LNCaP clone FGC (cell line): ENCODE data around the gene PRB4.
A peak's percentile ranks its signal among the peaks of the same experiment; 100 is the strongest.
"Not testable (repeated sequence)": the region's sequence is repeated elsewhere in the genome, so short reads cannot be mapped to it uniquely, and the experiment has no call there.

ENCODE experiments used
- DNase-seq: peaks from one replicate; pipeline ENCODE4 v3.0.0-alpha.2; 2011; ENCODE audit warnings: low read depth
- H3K4me3 ChIP-seq: 2 replicates; pipeline ENCODE4 v1.5.1; 2011; ENCODE audit warnings: mild to moderate bottlenecking, low read depth, low read length, control low read depth
- CTCF ChIP-seq: IDR thresholded peaks from 2 replicates; pipeline ENCODE4 v1.5.1; 2012; ENCODE audit warnings: mild to moderate bottlenecking; ENCODE audit not compliant: control insufficient read depth, insufficient read depth; ENCODE audit errors: extremely low read depth

Gene PRB4

GRCh38 chr12:11310336-11310735 is at the start of gene PRB4:
Gene PRB4 (minus strand): TSS chr12:11310436. CDS start chr12:11310398, 38 bp downstream.
- no peak for TF ChIP-seq CTCF
- DNase-seq = no peak
- H3K4me3 ChIP-seq = no peak within 1 kb of the TSS

DNA sequence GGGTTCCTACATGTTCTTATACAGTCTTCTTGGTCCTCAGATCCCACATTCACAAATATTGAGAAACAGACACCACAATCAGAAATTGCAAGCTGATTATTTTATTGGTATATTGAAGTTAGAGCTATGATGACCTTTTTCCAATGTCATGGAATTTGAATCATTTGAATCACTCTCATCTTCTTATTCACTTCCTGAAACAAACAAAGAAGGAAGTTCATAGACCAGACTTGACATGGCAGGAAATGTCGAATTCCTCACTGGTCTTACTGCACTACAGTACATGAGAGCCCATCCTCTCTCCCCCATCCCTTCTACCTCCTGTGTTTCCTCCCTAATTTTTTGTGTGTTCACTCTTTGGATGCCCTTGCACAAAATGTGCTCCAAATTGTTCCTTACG is 41.5 kb upstream of the PRB4 start:
- not testable (repeated sequence) for DNase-seq, H3K4me3 ChIP-seq

DNA sequence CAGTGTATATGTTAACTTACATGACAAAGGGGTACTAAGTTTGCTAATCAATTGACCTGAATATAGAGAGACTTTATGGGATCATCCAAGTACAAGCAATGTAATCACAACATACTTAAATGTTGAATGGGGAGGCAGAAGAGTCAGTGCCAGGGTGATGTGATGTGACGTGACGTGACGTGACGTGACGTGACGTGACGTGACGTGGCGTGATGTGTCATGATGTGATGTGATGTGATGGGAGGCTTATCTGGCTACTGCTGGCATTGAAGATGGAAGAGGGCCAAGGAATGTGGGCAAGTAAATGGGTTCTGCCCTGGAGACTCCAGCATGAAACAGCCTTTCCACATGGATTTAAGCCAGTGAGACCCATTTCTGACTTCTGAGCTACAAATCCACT is 38.2 kb upstream of the PRB4 start:
- H3K4me3 ChIP-seq = no peak overlapping the region
- DNase-seq = no peak
- TF ChIP-seq CTCF = no peak

GRCh38 chr12:11347810-11348209 is 37.6 kb upstream of the PRB4 start:
- no peak for DNase-seq
- TF ChIP-seq CTCF = peak; percentile 11; the same call in 1 of the 2 replicates
- no peak overlapping the region for H3K4me3 ChIP-seq

GRCh38 chr12:11344500-11344899 is 34.3 kb upstream of the PRB4 start:
- no peak overlapping the region for H3K4me3 ChIP-seq
- DNase-seq = no peak
- no peak for TF ChIP-seq CTCF

GRCh38 chr12:11324426-11324825 is 14.2 kb upstream of the PRB4 start:
- H3K4me3 ChIP-seq = no peak overlapping the region
- no peak for TF ChIP-seq CTCF
- no peak for DNase-seq

DNA sequence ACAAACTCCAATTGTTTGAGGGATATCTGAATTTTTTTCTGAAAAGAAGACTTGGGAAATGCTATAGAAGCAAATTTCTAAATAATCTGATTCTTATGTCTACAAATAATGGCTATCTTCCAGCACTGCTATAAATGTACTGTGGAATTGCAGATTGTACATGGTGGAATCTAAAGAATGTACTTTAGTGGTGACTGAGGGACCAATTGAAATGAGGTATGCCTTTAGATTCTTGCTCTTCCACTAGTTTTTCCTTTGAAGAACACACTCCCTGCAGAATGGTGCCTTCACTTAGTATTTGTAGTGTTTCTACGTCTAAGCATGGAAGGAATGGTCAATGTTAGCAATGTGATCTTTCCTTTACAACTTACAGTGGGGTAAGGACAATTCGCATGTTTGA is 11.7 kb upstream of the PRB4 start:
- TF ChIP-seq CTCF = no peak
- H3K4me3 ChIP-seq = no peak overlapping the region
- no peak for DNase-seq
